ENCODE results near the gene ZBTB25.

Gene ZBTB25

DNA sequence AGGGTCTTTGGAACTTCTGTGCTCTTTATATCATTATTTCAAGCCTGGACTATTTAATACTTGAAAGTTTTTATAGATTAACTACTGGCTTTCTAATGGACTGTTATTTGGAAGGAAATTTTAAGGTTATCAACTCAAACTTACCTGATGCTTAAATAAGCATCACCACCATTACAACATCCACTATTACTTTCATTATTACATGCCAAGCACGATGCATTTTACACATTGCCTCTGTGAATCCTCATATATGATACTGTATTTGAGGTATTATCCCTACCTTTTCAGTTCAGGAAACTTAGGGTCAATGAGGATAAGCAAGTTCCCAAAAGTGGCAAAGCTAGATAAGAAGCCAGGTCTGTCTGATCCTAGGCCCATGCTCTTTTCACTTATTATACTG lies 13.3 kb upstream of the ZBTB25 start:
- no peak for DNase-seq (ENCODE audit: low read depth in 2 of 2)

GRCh38 chr14:64515053-64515452 lies 11.4 kb upstream of the ZBTB25 start:
- DNase-seq (ENCODE audit: low read depth in 2 of 2), result no peak

DNA sequence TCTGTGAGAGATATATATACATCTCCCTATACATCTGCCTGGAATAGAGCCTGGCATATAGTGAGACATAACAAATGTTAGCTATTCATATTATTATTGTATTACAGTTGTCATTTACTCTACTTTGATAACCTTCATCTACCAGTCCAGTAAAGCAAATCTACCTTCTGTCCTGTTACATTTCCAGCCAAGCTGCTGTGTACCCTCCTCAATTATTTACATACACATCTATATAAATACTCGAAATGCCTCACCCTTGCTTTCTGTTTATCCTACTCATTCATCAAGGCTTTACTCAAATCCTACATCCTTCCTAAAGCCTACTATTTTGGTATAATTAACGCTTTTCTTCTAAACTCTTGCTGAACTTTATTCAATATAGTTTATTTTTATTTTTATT lies 9.6 kb upstream of the ZBTB25 start:
- DNase-seq (ENCODE audit: low read depth in 2 of 2), result no peak

- peak in 1 of 2 donors; percentile 43 for DNase-seq (ENCODE audit: low read depth in 2 of 2)
Observed at GRCh38 chr14:64510825-64511671, 7.4 kb upstream of the ZBTB25 start.

DNA sequence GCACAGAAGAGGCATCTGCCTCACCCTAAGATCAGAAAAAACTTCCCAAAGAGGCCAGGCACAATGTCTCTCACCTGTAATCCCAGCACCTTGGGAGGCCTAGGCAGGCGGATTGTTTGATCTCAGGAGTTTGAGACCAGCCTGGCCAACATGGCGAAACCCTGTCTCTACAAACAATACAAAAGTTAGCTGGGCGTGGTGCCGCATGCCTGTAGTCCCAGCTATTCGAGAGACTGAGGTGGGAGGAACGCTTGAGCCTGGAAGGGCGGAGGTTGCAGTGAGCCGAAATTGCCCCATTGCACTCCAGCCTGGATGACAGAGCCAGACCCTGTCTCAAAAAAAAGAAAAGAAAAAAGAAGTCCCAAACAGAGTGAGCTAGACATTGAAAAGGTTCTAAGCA lies 5.4 kb upstream of the ZBTB25 start:
- no peak for DNase-seq (ENCODE audit: low read depth in 2 of 2)

- DNase-seq (ENCODE audit: low read depth in 2 of 2), result no peak
Observed at GRCh38 chr14:64508215-64508776, 4.7 kb upstream of the ZBTB25 start.

- peak in 1 of 2 donors; percentile 36 for DNase-seq (ENCODE audit: low read depth in 2 of 2)
Observed at GRCh38 chr14:64507376-64508156, 3.9 kb upstream of the ZBTB25 start.

DNA sequence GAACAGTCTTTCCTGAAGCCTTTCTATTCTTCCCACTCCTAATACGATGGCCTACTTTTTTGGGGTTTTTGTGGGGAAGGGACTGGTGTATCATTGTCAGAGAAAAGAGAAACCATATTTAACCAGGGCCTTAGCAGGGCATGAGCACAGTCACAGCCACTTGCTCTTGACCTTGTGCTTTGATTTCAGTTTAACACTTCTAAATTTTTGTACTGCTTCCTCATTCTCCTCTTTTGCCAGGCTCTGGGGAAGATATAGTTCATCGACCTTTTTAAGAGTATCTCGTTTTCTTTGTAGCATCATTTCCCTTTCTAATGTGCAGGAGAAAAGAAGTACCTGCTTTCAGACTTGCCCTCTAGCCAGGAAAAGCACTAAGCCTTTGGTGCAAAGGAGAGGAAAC lies 3.1 kb upstream of the ZBTB25 start:
- DNase-seq (ENCODE audit: low read depth in 2 of 2), result no peak

DNA sequence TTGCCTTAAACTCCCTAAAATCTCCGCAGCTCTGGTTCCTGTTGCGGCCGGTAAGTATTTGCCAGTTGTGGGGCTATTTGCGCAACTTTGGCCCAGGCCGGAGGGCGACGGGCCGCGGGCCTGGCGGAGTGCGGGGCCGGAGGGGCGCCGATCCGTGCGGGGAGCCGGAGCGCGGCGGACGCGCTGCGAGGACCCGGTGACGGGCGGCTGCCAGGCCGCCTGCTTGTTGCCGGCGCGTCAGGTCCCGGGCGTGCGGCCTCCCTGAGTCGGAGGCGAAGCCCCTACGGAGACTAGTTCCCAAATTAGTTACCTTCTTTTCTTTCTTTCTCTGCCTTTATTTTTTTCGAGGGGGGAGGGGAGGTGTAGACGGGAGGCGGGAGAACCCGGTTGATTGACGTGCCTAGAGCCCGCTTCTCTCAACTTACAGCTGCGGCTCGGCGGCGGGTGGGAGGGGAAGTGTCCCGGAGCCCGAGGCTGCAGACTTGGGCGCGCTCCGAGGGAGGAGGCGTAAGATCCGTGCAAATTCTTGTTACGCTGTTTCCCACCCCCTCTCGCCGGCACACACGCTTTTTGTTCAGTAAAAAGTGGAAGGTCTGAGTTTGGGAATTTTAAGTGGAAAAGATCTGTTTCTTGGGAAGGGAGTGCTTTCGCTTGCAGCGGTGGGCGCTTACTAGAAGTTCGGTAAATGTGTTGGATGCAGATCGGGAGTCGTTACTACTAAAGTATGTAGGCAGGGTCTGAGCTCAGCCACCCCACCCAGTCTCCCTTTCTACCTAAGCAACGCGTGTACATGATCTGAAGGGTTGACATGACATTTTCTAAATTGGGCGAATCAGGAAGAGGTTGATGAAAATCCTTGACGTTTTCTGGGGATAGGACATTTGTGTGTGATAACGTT lies 1.5 kb upstream of the ZBTB25 start:
- DNase-seq (ENCODE audit: low read depth in 2 of 2), result peak; percentile 81 to 82

DNA sequence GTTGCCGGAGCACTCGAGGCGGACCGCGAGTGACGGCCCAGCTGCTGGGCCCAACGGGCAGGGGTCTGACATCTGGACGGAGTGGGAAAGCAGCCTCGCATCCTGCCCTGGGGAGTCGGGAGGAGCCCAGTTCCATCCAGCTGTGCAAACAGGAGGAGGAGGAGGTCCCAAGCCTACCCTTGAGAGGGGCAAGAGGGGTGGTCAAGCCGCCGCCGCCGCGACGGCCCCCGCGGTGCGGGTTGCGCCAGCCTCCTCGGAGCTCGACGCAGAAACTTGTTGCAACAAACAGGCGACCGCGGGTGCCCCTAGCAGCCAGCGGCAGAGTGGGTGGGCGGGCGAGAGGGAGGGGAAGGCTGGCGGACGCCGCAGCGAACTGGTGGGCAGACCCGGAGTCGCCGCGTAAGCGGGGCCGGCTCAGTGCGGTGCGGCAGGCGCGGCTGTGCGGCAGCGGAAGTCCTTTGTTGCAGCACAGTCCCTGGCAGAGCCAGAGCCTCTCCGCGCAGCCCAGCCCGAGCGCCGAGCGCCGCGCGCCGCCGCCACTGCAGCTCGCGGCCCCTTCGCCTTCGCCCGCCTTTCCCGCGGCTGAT lies 765 bp upstream of the ZBTB25 start, which contains the start of gene ZBTB1:
Gene ZBTB1, plus strand, starts transcription at position 461 of the 587 bp plus-strand sequence. CDS start 16,735 bp downstream, outside the sequence.
- peak; percentile 84 for DNase-seq (ENCODE audit: low read depth in 2 of 2)

GRCh38 chr14:64502887-64503433 lies 678 bp downstream of the ZBTB25 start:
- no peak for DNase-seq (ENCODE audit: low read depth in 2 of 2)

- no peak for DNase-seq (ENCODE audit: low read depth in 2 of 2)
Observed at GRCh38 chr14:64502456-64502855, 1.2 kb downstream of the ZBTB25 start.

GRCh38 chr14:64501411-64502171 lies 2.0 kb downstream of the ZBTB25 start:
- DNase-seq (ENCODE audit: low read depth in 2 of 2), result no peak

DNA sequence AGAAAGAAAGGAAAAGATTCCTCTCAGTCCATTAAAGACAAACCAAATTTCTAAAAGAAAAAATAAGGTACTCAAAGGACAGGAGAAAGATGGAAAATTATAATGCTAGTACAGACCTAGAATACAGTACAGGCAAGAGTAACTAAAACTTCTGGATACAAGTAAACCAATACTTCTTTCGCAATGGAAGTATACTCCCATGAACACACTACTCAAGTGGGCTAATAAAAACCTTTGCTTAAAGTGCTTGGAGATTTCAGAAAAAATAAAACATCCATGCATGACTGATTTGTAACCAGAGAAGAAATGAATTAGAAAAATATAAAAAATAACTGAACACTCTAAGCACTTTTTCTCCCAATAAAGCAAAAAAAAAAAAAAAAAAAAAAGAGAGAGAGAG lies 3.5 kb downstream of the ZBTB25 start:
- no peak for DNase-seq (ENCODE audit: low read depth in 2 of 2)

- DNase-seq (ENCODE audit: low read depth in 2 of 2), result no peak
Observed at GRCh38 chr14:64496764-64497163, 6.9 kb downstream of the ZBTB25 start.

DNA sequence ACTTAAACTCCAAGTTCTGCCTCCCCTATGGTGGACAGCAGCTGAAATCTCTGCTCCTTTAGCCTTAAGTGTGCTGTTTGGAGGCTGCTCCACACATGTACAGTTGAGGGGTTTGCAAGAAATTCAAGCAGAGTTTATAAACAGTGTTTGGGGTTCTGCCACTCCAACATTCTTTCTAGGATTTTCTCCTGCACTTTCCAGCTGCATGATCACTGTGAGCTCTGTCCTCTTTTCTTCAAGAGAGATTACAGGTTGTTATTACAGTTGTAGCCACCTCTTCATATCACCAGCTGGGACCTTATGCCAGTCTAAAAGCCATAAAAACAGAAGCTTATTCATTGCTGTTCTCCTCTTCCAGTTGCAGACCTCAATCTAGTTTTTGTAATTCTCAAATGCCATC lies 8.4 kb downstream of the ZBTB25 start:
- DNase-seq (ENCODE audit: low read depth in 2 of 2), result no peak

DNA sequence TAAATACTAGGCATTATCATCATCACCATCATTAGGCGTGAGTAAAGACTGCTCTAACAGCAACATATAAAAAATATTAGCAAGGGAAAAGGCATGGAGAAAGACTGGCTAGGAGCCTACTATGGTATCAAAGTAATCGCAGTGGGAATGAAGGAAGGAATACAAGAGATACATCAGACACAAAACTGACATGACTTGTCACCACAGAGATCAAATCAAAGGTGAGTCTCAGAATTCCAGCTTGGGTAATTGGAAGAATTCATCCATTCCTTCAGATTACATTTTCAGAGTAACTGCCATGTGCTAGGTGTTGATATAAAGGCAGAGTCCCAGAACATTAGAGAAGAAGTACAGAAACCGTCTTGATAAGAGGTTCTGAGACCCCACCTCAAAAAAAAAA lies 10.2 kb downstream of the ZBTB25 start:
- DNase-seq (ENCODE audit: low read depth in 2 of 2), result no peak

GRCh38 chr14:64491637-64492036 lies 12.0 kb downstream of the ZBTB25 start:
- DNase-seq (ENCODE audit: low read depth in 2 of 2), result no peak

DNA sequence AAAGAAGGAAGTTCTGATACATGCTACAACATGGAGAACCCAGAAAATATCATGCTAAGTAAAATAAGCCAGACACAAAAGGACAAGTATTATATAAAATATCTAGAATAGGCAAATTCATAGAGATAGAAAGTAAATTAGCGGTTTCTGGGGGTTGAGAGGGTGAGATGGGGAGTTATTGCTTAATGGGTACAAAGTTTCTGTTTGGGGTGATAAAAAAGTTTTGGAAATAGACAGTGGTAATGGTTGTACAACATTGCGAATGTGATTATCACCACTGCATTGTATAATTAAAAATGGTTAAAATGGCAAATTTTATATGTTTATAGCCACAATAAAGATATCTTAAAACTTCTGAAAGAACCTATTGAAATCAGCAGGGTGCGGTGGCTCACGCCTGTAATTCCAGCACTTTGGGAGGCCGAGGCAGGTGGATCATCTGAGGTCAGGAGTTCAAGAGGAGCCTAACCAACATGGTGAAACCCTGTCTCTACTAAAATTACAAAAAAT lies 15.0 kb downstream of the ZBTB25 start:
- DNase-seq (ENCODE audit: low read depth in 2 of 2), result no peak

All from stimulated activated CD4-positive, alpha-beta T cell treated with anti-CD3 and anti-CD28 coated beads, Interleukin-15, amount 100 ng/mL, for 48 hours (primary cell).